HG02642 (cell line): ENCODE data around the gene SPI1.

Source experiments
- ATAC-seq: cut with Tn5 transposase; IDR thresholded peaks from one replicate; pipeline ENCODE4 v1.9.1; 2021; ENCODE audit warnings: mild to moderate bottlenecking; ENCODE audit not compliant: unreplicated experiment, poor library complexity

The SPI1 gene

GRCh38 chr11:47360341-47360740, 18.0 kb downstream of the SPI1 start:
- no peak for ATAC-seq

- no peak for ATAC-seq
Measured at GRCh38 chr11:47359586-47359985, 18.8 kb downstream of the SPI1 start.

GRCh38 chr11:47359162-47359561, 19.2 kb downstream of the SPI1 start:
- ATAC-seq = no peak

GRCh38 chr11:47358731-47359051, 19.7 kb downstream of the SPI1 start:
- ATAC-seq = no peak

GRCh38 chr11:47357985-47358730, 20.2 kb downstream of the SPI1 start:
- ATAC-seq = no peak

- no peak for ATAC-seq
Measured at GRCh38 chr11:47356998-47357329, 21.4 kb downstream of the SPI1 start.

- no peak for ATAC-seq
Measured at GRCh38 chr11:47356129-47356997, 22.0 kb downstream of the SPI1 start.

- no peak for ATAC-seq
Measured at GRCh38 chr11:47355283-47356128, 22.8 kb downstream of the SPI1 start.

GRCh38 chr11:47354913-47355282, 23.4 kb downstream of the SPI1 start:
- ATAC-seq = no peak

GRCh38 chr11:47353978-47354774, 24.2 kb downstream of the SPI1 start:
- ATAC-seq = no peak

DNA sequence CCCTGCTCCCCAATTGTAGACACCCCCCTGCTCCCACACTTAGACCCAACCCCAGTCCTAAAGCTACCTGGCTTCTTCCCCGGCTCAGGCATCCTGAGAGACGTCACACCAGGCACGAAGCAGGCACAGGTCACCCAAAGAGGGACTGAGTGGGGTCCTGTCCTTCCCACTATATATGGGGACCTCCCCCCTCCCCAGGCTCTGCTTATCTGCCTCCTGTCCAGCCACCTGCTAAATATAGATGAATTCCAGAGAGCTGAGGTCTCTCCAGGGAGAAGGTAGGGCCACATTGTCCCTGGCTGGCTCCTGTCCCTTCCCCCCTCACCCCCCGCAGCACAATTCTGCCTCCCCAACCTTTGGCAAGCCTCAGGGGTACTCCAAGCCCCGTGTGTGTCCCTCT, 25.8 kb downstream of the SPI1 start, which contains the start of gene MYBPC3:
MYBPC3 (minus strand) TSS at position 147 of the 400 bp plus-strand sequence; CDS start at position 92, 55 bp downstream.
- no peak for ATAC-seq

- no peak for ATAC-seq
Measured at GRCh38 chr11:47351156-47352126, 26.9 kb downstream of the SPI1 start.

- ATAC-seq = no peak
Measured at GRCh38 chr11:47350315-47350714, 28.0 kb downstream of the SPI1 start.

DNA sequence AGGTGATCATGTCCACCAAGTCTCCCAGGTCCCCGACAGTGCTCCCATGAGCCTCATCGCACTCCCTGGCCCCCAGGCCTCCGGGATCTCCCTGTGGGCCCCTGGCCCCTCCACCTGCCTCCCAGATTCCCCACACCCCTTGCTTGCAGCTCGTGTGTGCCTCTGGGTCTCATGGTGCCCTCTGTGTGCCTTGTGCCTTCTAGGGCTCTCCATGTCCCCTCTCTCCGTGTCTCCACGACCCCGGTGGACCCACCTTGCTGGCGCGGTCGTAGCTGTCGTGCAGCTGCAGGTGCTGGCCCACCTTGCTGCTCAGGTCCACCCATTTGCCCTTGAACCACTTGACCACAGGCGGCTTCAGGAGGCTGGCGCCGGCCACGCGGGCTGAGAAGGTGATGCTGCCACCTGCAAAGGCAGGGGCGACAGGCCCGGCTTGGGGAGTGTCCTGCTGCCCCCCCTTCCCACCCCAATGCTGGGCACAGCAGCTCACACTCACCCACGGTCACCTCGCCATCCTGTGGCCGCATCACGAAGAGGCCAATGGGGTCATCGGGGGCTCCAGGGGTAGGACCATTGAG, 28.7 kb downstream of the SPI1 start:
- no peak for ATAC-seq

DNA sequence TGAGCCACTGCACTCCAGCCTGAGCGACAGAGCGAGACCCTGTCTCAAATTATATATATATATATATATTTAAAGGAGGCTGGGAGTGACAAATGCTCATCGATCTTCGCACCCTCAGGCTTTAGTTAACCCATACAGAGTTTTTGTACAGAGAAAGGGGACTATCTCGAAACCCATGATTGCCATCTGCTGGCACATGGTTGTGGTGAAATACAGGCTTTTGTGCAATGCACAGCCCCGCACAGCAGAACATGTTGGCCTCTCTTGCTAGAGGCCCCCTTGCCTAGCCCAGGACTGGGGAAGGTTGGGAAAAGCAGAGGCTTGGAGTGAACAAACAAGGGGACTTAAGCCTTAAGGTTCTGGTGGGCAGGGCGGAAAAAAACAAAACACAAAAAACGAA, 29.5 kb downstream of the SPI1 start:
- no peak for ATAC-seq

DNA sequence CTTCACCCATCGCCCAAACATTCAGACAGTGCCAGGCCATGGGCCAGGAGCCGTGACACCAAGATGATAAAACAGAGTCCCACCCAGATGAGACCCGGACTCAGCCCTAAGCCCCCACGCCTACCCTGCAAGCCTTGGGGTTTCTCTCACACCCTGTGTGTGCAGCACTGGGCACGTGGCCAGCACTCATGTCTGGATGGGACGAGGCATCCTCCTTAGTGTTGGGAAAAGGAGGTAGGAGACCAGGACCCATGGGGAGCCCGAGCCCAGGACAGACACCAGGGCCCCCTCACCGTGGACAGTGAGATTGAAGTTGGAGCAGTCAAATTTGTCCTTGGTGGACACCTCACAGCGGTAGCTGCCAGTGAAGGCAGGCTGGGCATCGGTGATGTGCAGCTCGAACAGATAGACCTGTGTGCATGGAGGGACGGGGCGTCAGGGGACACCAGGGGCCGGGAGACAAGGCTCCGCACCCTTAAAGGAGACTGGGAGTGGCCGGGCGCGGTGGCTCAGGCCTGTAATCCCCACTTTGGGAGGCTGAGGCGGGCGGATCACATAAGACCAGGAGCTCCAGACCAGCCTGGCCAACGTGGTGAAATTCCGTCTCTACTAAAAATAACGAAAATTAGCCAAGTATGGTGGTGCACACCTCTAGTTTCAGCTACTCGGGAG, 30.1 kb downstream of the SPI1 start:
- ATAC-seq = no peak

GRCh38 chr11:47347137-47347536, 31.2 kb downstream of the SPI1 start:
- ATAC-seq = no peak

- ATAC-seq = no peak
Measured at GRCh38 chr11:47345890-47346563, 32.3 kb downstream of the SPI1 start.
